RWPE2 (cell line): Measurements from ENCODE around the gene LRRC45.
"Not testable (repeated sequence)": the region's sequence is repeated elsewhere in the genome, so short reads cannot be mapped to it uniquely, and the experiment has no call there.

ENCODE experiments used
- ATAC-seq: fragments of 200-7000 bp; cut with Tn5 transposase; 3 replicates; pipeline ENCODE4 v1.9.1; 2021; ENCODE audit warnings: low read depth
- DNase-seq: peaks from one replicate; pipeline ENCODE4 v3.0.0-alpha.2; 2020; ENCODE audit warnings: low spot score
- H3K27ac ChIP-seq: fragments of 450-650 bp; 2 replicates; pipeline ENCODE4 v1.5.1; 2017; ENCODE audit warnings: mild to moderate bottlenecking; ENCODE audit not compliant: poor library complexity, severe bottlenecking
- H3K27me3 ChIP-seq: fragments of 250-450 bp; sonication (Bioruptor Pico); 2 replicates; pipeline ENCODE4 v1.5.1; 2021; ENCODE audit warnings: mild to moderate bottlenecking, moderate library complexity; ENCODE audit not compliant: insufficient read depth, poor library complexity, severe bottlenecking
- H3K36me3 ChIP-seq: fragments of 250-450 bp; sonication (Bioruptor Pico); 2 replicates; pipeline ENCODE4 v1.5.1; 2020; ENCODE audit warnings: low read depth, mild to moderate bottlenecking, moderate library complexity
- H3K4me1 ChIP-seq: fragments of 250-450 bp; sonication (Bioruptor Pico); 2 replicates; pipeline ENCODE4 v1.5.1; 2021; ENCODE audit warnings: mild to moderate bottlenecking, moderate library complexity; ENCODE audit not compliant: insufficient read depth, poor library complexity, severe bottlenecking
- H3K4me3 ChIP-seq: fragments of 250-450 bp; sonication (Bioruptor Pico); 2 replicates; pipeline ENCODE4 v1.5.1; 2021; ENCODE audit warnings: mild to moderate bottlenecking, moderate library complexity; ENCODE audit not compliant: severe bottlenecking
- H3K9me3 ChIP-seq: fragments of 250-450 bp; sonication (Bioruptor Pico); 2 replicates; pipeline ENCODE4 v1.5.1; 2021; ENCODE audit warnings: mild to moderate bottlenecking, moderate library complexity; ENCODE audit not compliant: severe bottlenecking
- TF ChIP-seq, protein P1 (sequence below): fragments of 450-650 bp; IDR thresholded peaks from one replicate; pipeline ENCODE4 v1.5.1; 2017; ENCODE audit warnings: mild to moderate bottlenecking, moderate library complexity; ENCODE audit not compliant: poor library complexity, severe bottlenecking

LRRC45 gene

DNA sequence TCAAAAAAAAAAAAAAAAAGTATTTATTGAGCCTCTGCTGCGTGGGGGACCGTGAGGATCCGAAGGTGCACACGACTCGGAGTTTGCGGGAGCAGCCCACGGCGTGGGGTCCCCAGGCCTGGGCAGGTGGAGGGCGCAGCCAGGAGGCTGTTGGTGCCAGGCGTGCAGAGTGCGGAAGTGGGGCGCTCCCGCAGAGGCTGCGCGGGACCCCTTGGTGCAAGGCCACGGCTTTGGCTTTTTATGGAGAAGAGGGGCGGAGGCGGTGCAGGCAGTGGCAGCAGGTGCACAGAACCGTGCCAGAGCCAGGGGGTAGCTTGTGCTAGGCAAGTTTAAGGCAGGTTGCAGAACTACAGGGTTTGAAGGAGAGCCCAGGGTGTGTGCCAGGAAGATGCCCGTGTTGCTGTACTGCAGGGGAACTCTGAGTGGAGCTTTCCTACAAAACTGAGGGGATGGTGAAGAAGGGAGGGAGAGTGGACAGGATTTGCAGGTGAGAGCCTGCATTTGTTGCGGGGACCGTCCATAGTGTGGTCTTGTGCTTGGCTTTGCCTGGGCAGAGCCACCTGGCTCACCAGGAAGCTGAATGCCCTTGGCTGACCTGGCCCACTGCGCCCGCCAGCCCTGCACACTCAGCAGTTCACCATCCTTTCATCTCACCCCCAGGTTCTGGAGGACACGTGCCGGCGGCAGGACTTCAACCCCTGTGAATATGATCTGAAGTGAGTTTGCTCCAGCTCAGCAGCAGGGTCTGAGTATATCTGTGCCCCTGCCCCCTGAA, 44.4 kb upstream of the LRRC45 start:
- no peak for ATAC-seq
- Histone ChIP-seq H3K4me1 (no peaks in the 10 kb centered on the region), H3K4me3 (peak overlapping the region; percentile 86), H3K9me3 (peaks cover 3% of the 10 kb centered on the region), H3K27ac (peak overlapping the region; percentile 63), H3K27me3 (no peaks in the 10 kb centered on the region), H3K36me3 (peaks cover 8% of the 10 kb centered on the region)
- TF ChIP-seq, protein P1, sequence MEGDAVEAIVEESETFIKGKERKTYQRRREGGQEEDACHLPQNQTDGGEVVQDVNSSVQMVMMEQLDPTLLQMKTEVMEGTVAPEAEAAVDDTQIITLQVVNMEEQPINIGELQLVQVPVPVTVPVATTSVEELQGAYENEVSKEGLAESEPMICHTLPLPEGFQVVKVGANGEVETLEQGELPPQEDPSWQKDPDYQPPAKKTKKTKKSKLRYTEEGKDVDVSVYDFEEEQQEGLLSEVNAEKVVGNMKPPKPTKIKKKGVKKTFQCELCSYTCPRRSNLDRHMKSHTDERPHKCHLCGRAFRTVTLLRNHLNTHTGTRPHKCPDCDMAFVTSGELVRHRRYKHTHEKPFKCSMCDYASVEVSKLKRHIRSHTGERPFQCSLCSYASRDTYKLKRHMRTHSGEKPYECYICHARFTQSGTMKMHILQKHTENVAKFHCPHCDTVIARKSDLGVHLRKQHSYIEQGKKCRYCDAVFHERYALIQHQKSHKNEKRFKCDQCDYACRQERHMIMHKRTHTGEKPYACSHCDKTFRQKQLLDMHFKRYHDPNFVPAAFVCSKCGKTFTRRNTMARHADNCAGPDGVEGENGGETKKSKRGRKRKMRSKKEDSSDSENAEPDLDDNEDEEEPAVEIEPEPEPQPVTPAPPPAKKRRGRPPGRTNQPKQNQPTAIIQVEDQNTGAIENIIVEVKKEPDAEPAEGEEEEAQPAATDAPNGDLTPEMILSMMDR, result no peak
- no peak for DNase-seq

GRCh38 chr17:81980122-81980521, 43.0 kb upstream of the LRRC45 start:
- peaks cover 18% of the 10 kb centered on the region for H3K36me3 ChIP-seq
- TF ChIP-seq, protein P1, result no peak
- H3K9me3 ChIP-seq, result no peaks in the 10 kb centered on the region
- no peak overlapping the region for H3K4me3 ChIP-seq
- DNase-seq, result no peak
- no peaks in the 10 kb centered on the region for H3K4me1 ChIP-seq
- ATAC-seq, result no peak
- no peaks in the 10 kb centered on the region for H3K27me3 ChIP-seq
- H3K27ac ChIP-seq, result no peak overlapping the region

DNA sequence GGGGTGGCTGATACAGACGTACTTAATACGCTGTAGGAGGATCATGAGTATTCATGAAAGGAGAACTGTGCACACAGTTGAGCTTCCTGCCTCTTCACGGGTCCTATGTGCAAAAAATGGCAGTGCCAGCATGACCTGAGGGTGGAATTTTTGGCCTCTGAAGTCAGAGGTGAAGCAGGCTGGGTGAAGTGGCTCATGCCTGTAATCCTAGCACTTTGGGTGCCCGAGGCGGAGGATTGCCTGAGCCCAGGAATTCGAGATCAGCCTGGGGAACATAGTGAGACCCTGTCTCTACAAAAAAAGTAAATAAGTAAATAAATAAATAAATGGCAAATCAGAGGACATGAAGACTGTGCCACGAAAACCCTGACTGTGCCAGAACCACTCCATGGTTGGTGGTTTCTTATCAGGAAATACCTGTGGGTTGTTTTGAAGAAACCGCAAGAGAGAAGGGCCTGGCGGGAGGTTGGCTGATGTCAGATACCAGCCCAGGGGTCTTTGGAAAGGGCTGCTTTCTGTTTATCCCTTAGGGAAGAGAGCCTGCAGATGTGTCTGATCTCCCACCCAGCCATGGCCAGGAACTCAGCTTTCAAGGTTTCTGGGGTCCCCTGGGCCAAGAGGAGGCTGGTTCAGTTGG, 42.3 kb upstream of the LRRC45 start:
- ATAC-seq (no peak), DNase-seq (no peak)
- no peak overlapping the region for H3K4me3 ChIP-seq
- no peaks in the 10 kb centered on the region for H3K4me1 ChIP-seq
- no peaks in the 10 kb centered on the region for H3K27me3 ChIP-seq
- TF ChIP-seq, protein P1, result no peak
- no peaks in the 10 kb centered on the region for H3K9me3 ChIP-seq
- no peak overlapping the region for H3K27ac ChIP-seq
- H3K36me3 ChIP-seq, result peaks cover 24% of the 10 kb centered on the region

DNA sequence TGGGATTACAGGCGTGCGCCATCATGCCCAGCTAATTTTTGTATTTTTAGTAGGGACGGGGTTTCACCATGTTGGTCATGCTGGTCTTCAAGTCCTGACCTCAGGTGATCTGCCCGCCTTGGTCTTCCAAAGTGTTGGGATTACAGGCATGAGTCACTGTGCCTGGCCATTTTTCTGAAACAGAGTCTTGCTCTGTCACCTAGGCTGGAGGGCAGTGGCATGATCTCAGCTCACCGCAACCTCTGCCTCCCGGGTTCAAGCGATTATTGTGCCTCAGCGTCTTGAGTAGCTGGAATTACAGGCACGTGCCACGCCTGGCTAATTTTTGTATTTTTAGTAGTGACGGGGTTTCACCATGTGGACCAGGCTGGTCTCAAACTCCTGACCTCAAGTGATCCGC, 41.6 kb upstream of the LRRC45 start:
- not testable (repeated sequence) for H3K4me1 ChIP-seq, H3K9me3 ChIP-seq, DNase-seq, H3K27me3 ChIP-seq, ATAC-seq, H3K4me3 ChIP-seq, H3K27ac ChIP-seq
- H3K36me3 ChIP-seq, result peaks cover 24% of the 10 kb centered on the region

- H3K4me3 ChIP-seq, result no peak overlapping the region
- DNase-seq (no peak), ATAC-seq (no peak)
- peaks cover 24% of the 10 kb centered on the region for H3K36me3 ChIP-seq
- H3K9me3 ChIP-seq, result no peaks in the 10 kb centered on the region
- no peaks in the 10 kb centered on the region for H3K27me3 ChIP-seq
- TF ChIP-seq, protein P1, result no peak
- no peaks in the 10 kb centered on the region for H3K4me1 ChIP-seq
- no peak overlapping the region for H3K27ac ChIP-seq
These were observed 40.0 kb upstream of the LRRC45 start for GRCh38 chr17:81983011-81983638.
